GM18951 (cell line): ENCODE measurements around the gene ARHGAP24.
"Not testable (repeated sequence)": the region's sequence is repeated elsewhere in the genome, so short reads cannot be mapped to it uniquely, and the experiment has no call there.

Source experiments
- POLR2A ChIP-seq: IDR thresholded peaks from 4 replicates; pipeline ENCODE4 v1.6.1; 2011; ENCODE audit warnings: mild to moderate bottlenecking; ENCODE audit not compliant: insufficient read length, insufficient read depth; ENCODE audit errors: extremely low read depth
- in situ Hi-C: fragments of 300-500 bp; cut with MboI; formaldehyde crosslinking; loops from one replicate; pipeline ENCODE4 v1.12.0; 2022; ENCODE audit warnings: low sequenced_read_pairs, mixed read lengths, inconsistent platforms; ENCODE audit not compliant: unreplicated experiment

Gene ARHGAP24

DNA sequence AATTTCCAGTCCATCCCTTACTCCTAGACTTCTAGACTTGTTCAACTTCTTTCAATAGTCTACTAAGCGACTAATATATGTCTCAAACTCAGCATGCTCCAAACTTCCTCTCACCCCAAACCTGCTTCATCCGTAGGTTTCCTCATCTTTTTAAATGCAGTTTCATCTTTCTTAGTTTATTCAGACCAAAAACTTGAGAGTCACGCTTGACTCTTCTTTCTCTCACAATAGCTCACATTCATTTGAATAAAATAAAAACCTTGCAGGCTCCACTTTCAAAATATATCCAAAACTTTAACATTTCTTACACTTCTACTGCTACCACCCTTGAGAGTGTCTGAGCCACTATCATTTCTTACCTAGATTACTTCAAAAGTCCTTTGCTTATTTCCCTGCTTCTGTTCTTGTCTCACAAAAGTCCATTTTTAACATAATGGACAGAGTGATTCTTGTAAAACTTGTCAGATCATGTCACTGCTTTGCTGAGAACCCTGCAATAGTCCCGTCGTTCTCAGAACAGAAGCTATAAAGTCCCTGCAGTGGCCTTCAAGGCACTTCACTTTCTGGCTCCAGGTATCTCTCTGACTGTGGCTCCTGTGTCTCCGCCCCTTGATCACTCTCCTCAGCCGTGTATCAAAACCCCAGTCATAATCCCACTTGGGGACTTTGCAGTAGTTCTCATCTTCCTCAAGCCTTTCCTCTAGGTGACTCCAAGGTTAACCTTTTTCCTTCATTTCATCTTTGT, 167.6 kb downstream of the ARHGAP24 start:
- in situ Hi-C loops: no loop called here

DNA sequence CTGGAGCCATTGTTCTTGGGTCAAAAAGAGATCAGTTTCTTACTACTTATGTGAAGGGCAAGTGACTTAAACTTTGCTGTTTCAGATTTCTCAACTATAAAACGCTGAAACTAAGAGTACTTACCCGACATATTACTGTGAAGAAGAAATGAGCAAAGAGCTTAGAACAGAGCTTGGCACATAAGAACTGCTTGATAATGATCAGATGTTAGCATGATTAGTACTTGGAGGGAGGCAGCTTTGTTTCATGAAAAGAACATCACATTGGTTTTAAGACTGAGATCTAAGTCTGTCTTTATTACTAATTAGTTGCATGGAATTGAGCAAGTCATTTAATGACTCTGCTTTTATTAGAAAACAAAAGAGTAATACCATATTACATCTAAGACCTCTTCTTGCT, 169.1 kb downstream of the ARHGAP24 start:
- in situ Hi-C loops: no loop called here
- no peak for TF ChIP-seq POLR2A

More for the DNA sequence above, 167.6 kb downstream of the ARHGAP24 start:
- TF ChIP-seq POLR2A: no peak

- in situ Hi-C loops: no loop called here
These were observed 176.0 kb downstream of the ARHGAP24 start for GRCh38 chr4:85650908-85651307.

GRCh38 chr4:85656759-85657505, 182.0 kb downstream of the ARHGAP24 start:
- in situ Hi-C loops: no loop called here
- no peak for TF ChIP-seq POLR2A

More at GRCh38 chr4:85650908-85651307, 176.0 kb downstream of the ARHGAP24 start:
- TF ChIP-seq POLR2A: no peak

GRCh38 chr4:85658766-85659439, 184.0 kb downstream of the ARHGAP24 start:
- in situ Hi-C loops: no loop called here
- no peak for TF ChIP-seq POLR2A

GRCh38 chr4:85659610-85660218, 184.8 kb downstream of the ARHGAP24 start:
- in situ Hi-C loops: no loop called here
- TF ChIP-seq POLR2A: no peak

DNA sequence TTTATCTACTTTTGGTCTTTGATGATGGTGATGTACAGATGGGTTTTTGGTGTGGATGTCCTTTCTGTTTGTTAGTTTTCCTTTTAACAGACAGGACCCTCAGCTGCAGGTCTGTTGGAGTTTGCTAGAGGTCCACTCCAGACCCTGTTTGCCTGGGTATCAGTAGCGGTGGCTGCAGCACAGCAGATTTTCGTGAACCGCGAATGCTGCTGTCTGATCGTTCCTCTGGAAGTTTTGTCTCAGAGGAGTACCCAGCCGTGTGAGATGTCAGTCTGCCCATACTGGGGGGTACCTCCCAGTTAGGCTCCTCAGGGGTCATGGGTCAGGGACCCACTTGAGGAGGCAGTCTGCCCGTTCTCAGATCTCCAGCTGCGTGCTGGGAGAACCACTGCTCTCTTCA, 191.7 kb downstream of the ARHGAP24 start:
- in situ Hi-C loops: not testable (repeated sequence)

GRCh38 chr4:85669204-85669603, 194.3 kb downstream of the ARHGAP24 start:
- no peak for TF ChIP-seq POLR2A
- in situ Hi-C loops: no loop called here

DNA sequence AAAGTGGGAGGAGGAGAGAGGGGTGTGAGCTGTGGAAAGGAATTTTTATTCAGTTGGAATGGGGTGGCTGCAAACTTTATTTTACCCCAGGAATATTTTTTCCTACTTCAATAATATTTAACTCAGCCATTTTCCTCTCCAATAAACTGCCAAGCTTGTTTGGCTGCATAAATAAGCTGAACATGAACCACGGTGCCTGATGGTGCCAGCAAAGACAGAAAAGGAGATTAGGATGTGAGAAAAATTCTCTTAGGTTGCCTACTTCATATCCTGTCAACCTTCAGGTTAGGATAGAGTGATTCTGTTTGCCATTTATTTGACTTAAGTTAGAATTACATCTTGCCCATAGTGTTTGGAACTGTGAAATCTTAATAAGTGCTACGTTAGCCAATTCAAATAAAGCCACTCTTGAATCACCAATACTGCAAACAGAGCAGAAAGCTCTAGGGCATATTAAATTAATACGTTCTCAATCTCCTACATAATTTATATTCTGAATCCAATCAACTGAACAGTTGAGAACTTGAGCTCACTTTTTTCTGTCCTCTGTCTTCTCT, 195.1 kb downstream of the ARHGAP24 start:
- in situ Hi-C loops: no loop called here
- no peak for TF ChIP-seq POLR2A

DNA sequence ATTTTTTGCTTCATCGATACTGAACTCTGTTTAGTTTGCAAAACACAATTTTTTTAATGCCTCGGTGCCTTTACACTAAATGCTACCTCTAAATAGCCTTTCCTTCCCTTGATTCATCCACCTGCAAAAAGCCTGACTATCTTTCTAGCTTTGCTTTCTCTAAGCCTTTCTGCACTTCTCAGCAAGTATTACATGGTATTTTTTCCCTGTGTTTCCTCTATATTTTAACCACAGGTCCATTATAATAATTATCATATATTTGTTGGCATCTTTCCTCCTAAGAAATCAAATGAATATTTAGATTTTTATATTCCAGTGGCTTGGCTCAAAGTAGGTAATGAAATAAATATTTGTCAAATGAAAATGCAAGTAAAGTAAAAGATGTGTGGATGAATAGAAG, 196.2 kb downstream of the ARHGAP24 start:
- no peak for TF ChIP-seq POLR2A

GRCh38 chr4:85672116-85672515, 197.2 kb downstream of the ARHGAP24 start:
- no peak for TF ChIP-seq POLR2A
- in situ Hi-C loops: no loop called here

More for the DNA sequence above, 196.2 kb downstream of the ARHGAP24 start:
- in situ Hi-C loops: no loop called here

GRCh38 chr4:85672959-85673358, 198.0 kb downstream of the ARHGAP24 start:
- in situ Hi-C loops: no loop called here

DNA sequence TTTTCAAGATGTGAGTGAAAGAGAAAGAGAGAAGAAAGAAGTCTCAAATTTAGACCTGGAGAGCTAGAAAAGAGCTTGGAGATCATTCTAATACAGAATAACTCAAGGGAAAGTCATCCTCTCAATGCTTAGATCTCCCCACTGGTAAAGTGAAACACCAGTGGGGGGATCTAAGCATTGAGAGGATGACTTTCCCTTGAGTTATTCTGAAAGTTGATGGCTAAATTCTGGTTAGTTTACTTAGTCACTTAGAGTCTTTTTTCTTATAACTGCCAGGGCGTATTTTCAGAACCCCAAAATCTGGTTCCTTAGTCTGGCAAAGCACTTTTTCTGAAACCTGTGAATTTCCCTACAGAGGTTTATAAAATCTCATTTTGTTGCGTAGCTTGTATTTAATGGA, 198.6 kb downstream of the ARHGAP24 start:
- in situ Hi-C loops: no loop called here
- TF ChIP-seq POLR2A: no peak

More at GRCh38 chr4:85672959-85673358, 198.0 kb downstream of the ARHGAP24 start:
- no peak for TF ChIP-seq POLR2A
